Effector memory CD8-positive, alpha-beta T cell (primary cell): ENCODE results near the gene CAMSAP2.

Experiments
- ATAC-seq: fragments of 150-1000 bp; cut with Tn5 transposase; replicated peaks from 2 replicates; pipeline ENCODE4 v1.10.0; 2021; ENCODE audit warnings: mild to moderate bottlenecking, moderate library complexity
- DNase-seq, 3 experiments: peaks; one replicate each; pipeline ENCODE4 v3.0.0; 2021
- H3K27ac Mint-ChIP-seq, 2 donors: one replicate each; pipeline ENCODE4 v1.8.0; 2022; ENCODE audit warnings: mild to moderate bottlenecking in 2 of 2, mixed read lengths in 2 of 2, moderate library complexity in 2 of 2
- H3K27me3 Mint-ChIP-seq, 2 donors: one replicate each; pipeline ENCODE4 v1.8.0; 2022; ENCODE audit warnings: mixed read lengths in 2 of 2
- H3K36me3 Mint-ChIP-seq: one replicate; pipeline ENCODE4 v1.8.0; 2022; ENCODE audit warnings: mild to moderate bottlenecking, moderate library complexity, mixed read lengths; ENCODE audit not compliant: insufficient read depth
- H3K4me1 Mint-ChIP-seq, 2 donors: one replicate each; pipeline ENCODE4 v1.8.0; 2022; ENCODE audit warnings: low read depth in 2 of 2, mixed read lengths in 2 of 2
- H3K4me3 Mint-ChIP-seq, 2 donors: one replicate each; pipeline ENCODE4 v1.8.0; 2022; ENCODE audit warnings: mild to moderate bottlenecking in 2 of 2, mixed read lengths in 2 of 2, moderate library complexity in 2 of 2
- H3K9me3 Mint-ChIP-seq, 2 donors: one replicate each; pipeline ENCODE4 v1.8.0; 2022; ENCODE audit warnings: mixed read lengths in 2 of 2

CAMSAP2 gene

GRCh38 chr1:200720199-200720598 is 18.5 kb upstream of the CAMSAP2 start:
- no peaks in the 10 kb centered on the region for H3K4me1 Mint-ChIP-seq
- H3K36me3 Mint-ChIP-seq, result no peaks in the 10 kb centered on the region
- DNase-seq, result no peak
- H3K4me3 Mint-ChIP-seq, result no peak overlapping the region
- peaks cover 23 to 31% of the 10 kb centered on the region in 2 donors for H3K27me3 Mint-ChIP-seq
- no peaks in the 10 kb centered on the region for H3K9me3 Mint-ChIP-seq
- no peak for ATAC-seq
- H3K27ac Mint-ChIP-seq, result no peak overlapping the region

- H3K4me1 Mint-ChIP-seq, result no peaks in the 10 kb centered on the region
- H3K27me3 Mint-ChIP-seq, result peaks cover 7 to 16% of the 10 kb centered on the region in 2 donors
- no peak for DNase-seq
- no peak overlapping the region for H3K4me3 Mint-ChIP-seq
- no peaks in the 10 kb centered on the region for H3K9me3 Mint-ChIP-seq
- ATAC-seq, result no peak
- no peaks in the 10 kb centered on the region for H3K36me3 Mint-ChIP-seq
- H3K27ac Mint-ChIP-seq, result no peak overlapping the region
Observed at GRCh38 chr1:200724064-200724463, 14.6 kb upstream of the CAMSAP2 start.

GRCh38 chr1:200727257-200727656 is 11.4 kb upstream of the CAMSAP2 start:
- Mint-ChIP-seq H3K9me3 (no peaks in the 10 kb centered on the region), H3K27ac (no peak overlapping the region), H3K36me3 (no peaks in the 10 kb centered on the region), H3K4me1 (no peaks in the 10 kb centered on the region), H3K4me3 (no peak overlapping the region), H3K27me3 (peaks cover 5 to 7% of the 10 kb centered on the region in 2 donors)
- no peak for DNase-seq
- ATAC-seq, result no peak

- H3K4me1 Mint-ChIP-seq, result no peaks in the 10 kb centered on the region
- DNase-seq (no peak), ATAC-seq (no peak)
- H3K4me3 Mint-ChIP-seq, result no peak overlapping the region
- no peaks in the 10 kb centered on the region for H3K36me3 Mint-ChIP-seq
- peaks cover 10 to 12% of the 10 kb centered on the region in 2 donors for H3K27me3 Mint-ChIP-seq
- H3K27ac Mint-ChIP-seq, result no peak overlapping the region
- H3K9me3 Mint-ChIP-seq, result no peaks in the 10 kb centered on the region
Observed at GRCh38 chr1:200729863-200730262, 8.8 kb upstream of the CAMSAP2 start.

- H3K27me3 Mint-ChIP-seq, result peaks cover 10 to 12% of the 10 kb centered on the region in 2 donors
- no peak overlapping the region for H3K27ac Mint-ChIP-seq
- no peak for DNase-seq
- H3K9me3 Mint-ChIP-seq, result no peaks in the 10 kb centered on the region
- H3K4me1 Mint-ChIP-seq, result no peaks in the 10 kb centered on the region
- no peak overlapping the region for H3K4me3 Mint-ChIP-seq
- ATAC-seq, result no peak
- no peaks in the 10 kb centered on the region for H3K36me3 Mint-ChIP-seq
Observed at GRCh38 chr1:200731654-200732332, 6.9 kb upstream of the CAMSAP2 start.

GRCh38 chr1:200732438-200732837 is 6.3 kb upstream of the CAMSAP2 start:
- Mint-ChIP-seq H3K4me3 (no peak overlapping the region), H3K27me3 (peaks cover 10 to 12% of the 10 kb centered on the region in 2 donors), H3K9me3 (no peaks in the 10 kb centered on the region), H3K4me1 (no peaks in the 10 kb centered on the region), H3K27ac (no peak overlapping the region), H3K36me3 (no peaks in the 10 kb centered on the region)
- DNase-seq (no peak), ATAC-seq (no peak)

GRCh38 chr1:200733907-200734306 is 4.8 kb upstream of the CAMSAP2 start:
- Mint-ChIP-seq H3K4me1 (peaks cover 7 to 11% of the 10 kb centered on the region in 2 donors), H3K27ac (no peak overlapping the region), H3K4me3 (no peak overlapping the region), H3K27me3 (peaks cover 10 to 27% of the 10 kb centered on the region in 2 donors), H3K36me3 (no peaks in the 10 kb centered on the region), H3K9me3 (no peaks in the 10 kb centered on the region)
- no peak for DNase-seq
- no peak for ATAC-seq

- ATAC-seq, result no peak
- H3K36me3 Mint-ChIP-seq, result no peaks in the 10 kb centered on the region
- no peak for DNase-seq
- peak overlapping the region; percentile 92 for H3K4me3 Mint-ChIP-seq
- peaks cover 0 to 15% of the 10 kb centered on the region in 2 donors for H3K27me3 Mint-ChIP-seq
- H3K4me1 Mint-ChIP-seq, result peaks cover 7 to 16% of the 10 kb centered on the region in 2 donors
- peak overlapping the region in 1 of 2 donors; percentile 85 for H3K27ac Mint-ChIP-seq
- no peaks in the 10 kb centered on the region for H3K9me3 Mint-ChIP-seq
Observed at GRCh38 chr1:200737647-200738291, 924 bp upstream of the CAMSAP2 start.

GRCh38 chr1:200738949-200739651 is 407 bp downstream of the CAMSAP2 start:
- peak overlapping the region; percentile 92 for H3K4me3 Mint-ChIP-seq
- H3K9me3 Mint-ChIP-seq, result no peaks in the 10 kb centered on the region
- H3K36me3 Mint-ChIP-seq, result no peaks in the 10 kb centered on the region
- peaks cover 0 to 15% of the 10 kb centered on the region in 2 donors for H3K27me3 Mint-ChIP-seq
- peak overlapping the region; percentile 17 to 85 for H3K27ac Mint-ChIP-seq
- ATAC-seq (peak; percentile 77), DNase-seq (peak; percentile 26 to 37 (median 33))
- peaks cover 7 to 16% of the 10 kb centered on the region in 2 donors for H3K4me1 Mint-ChIP-seq

GRCh38 chr1:200739702-200740570 is 1.2 kb downstream of the CAMSAP2 start:
- Mint-ChIP-seq H3K9me3 (no peaks in the 10 kb centered on the region), H3K27me3 (peaks cover 0 to 15% of the 10 kb centered on the region in 2 donors), H3K4me1 (peaks cover 11 to 16% of the 10 kb centered on the region in 2 donors), H3K4me3 (peak overlapping the region; percentile 52 to 92), H3K27ac (no peak overlapping the region), H3K36me3 (no peaks in the 10 kb centered on the region)
- no peak for DNase-seq
- ATAC-seq, result no peak

- H3K9me3 Mint-ChIP-seq, result no peaks in the 10 kb centered on the region
- H3K36me3 Mint-ChIP-seq, result no peaks in the 10 kb centered on the region
- ATAC-seq (no peak), DNase-seq (no peak)
- no peak overlapping the region for H3K27ac Mint-ChIP-seq
- H3K4me3 Mint-ChIP-seq, result peak overlapping the region in 1 of 2 donors; percentile 52
- H3K27me3 Mint-ChIP-seq, result peaks cover 0 to 15% of the 10 kb centered on the region in 2 donors
- H3K4me1 Mint-ChIP-seq, result peaks cover 11 to 16% of the 10 kb centered on the region in 2 donors
Observed at GRCh38 chr1:200740571-200741208, 2.0 kb downstream of the CAMSAP2 start.

- peaks cover 0 to 15% of the 10 kb centered on the region in 2 donors for H3K27me3 Mint-ChIP-seq
- H3K27ac Mint-ChIP-seq, result no peak overlapping the region
- no peaks in the 10 kb centered on the region for H3K9me3 Mint-ChIP-seq
- no peak overlapping the region for H3K4me3 Mint-ChIP-seq
- H3K4me1 Mint-ChIP-seq, result peaks cover 11 to 16% of the 10 kb centered on the region in 2 donors
- no peaks in the 10 kb centered on the region for H3K36me3 Mint-ChIP-seq
- ATAC-seq, result no peak
- DNase-seq, result no peak
Observed at GRCh38 chr1:200741551-200742207, 3.0 kb downstream of the CAMSAP2 start.
